ENCODE measurements around the gene KRT36.

Gene KRT36

DNA sequence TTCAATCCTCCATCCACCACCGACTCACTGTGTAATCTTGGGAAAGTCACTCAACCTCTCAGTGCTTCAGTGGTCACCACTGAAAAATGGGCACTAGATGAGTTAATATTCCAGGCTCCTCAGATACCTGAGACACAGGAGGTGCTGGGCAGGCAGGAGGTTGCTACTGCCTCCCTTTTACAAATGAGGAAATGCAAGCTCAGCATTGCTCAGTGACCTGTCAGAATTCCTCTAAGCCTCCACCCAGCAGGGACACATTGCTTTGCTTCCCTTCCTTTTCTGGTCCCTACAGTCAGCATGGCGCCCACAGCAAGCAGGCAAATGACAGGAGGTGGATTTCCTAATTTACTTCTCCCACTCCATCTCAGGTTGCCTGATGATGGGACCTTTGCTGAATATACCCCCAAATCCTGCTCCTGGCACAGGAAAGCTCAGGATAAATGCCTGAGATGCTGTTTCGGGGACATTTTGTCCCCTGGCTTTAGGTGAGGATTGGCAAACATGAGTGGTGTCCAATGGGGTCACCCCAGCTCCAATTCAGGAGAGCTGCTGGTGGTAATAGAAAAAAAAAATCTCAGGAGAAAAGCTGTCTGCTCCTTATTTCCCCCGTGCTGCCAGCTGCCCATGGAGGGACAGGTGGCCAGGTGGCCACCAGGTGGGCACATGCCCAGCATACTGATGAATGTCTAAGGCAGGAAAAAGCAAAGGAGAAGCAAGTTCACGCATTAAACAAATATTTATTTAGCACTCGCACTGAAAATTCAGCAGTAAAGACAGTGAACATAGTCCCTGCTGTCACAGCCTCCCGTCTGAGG, 20.7 kb upstream of the KRT36 start:
- H3K4me3 ChIP-seq (ENCODE audit: low read length), result no peak overlapping the region
- peak; percentile 80 for DNase-seq
- peak overlapping the region; percentile 6 for H3K4ac ChIP-seq (ENCODE audit: low read depth, low read length)
- H3K23ac ChIP-seq (ENCODE audit: low read length), result no peak overlapping the region
- H3K79me2 ChIP-seq (ENCODE audit: control insufficient read depth, insufficient read depth, low read length), result no peaks in the 10 kb centered on the region
- H2AK5ac ChIP-seq (ENCODE audit: low read length), result no peak overlapping the region
- H3K27me3 ChIP-seq (ENCODE audit: insufficient read depth, low read length, poor library complexity), result no peaks in the 10 kb centered on the region
- H3K4me1 ChIP-seq (ENCODE audit: control insufficient read depth, low read depth, low read length), result peaks cover 6% of the 10 kb centered on the region
- no peak overlapping the region for H4K8ac ChIP-seq (ENCODE audit: low read depth, low read length)
- H4K5ac ChIP-seq (ENCODE audit: low read length), result no peak overlapping the region
- no peak overlapping the region for H3K18ac ChIP-seq (ENCODE audit: low read length)
- H3K79me1 ChIP-seq (ENCODE audit: low read length), result no peaks in the 10 kb centered on the region
- H2BK5ac ChIP-seq (ENCODE audit: low read length), result no peak overlapping the region
- H2BK120ac ChIP-seq (ENCODE audit: low read depth, low read length), result no peak overlapping the region
- no peak overlapping the region for H3K4me2 ChIP-seq (ENCODE audit: low read length)
- H3K36me3 ChIP-seq (ENCODE audit: control insufficient read depth, insufficient read depth, low read length), result no peaks in the 10 kb centered on the region
- H2BK15ac ChIP-seq (replicated peaks; ENCODE audit: low read depth), result no peak overlapping the region
- no peak overlapping the region for H3K27ac ChIP-seq (ENCODE audit: low read depth, low read length)
- H3K9ac ChIP-seq (ENCODE audit: low read length), result no peak overlapping the region
- no CpG with 5 or more reads among the region's 7 CpGs for WGBS (ENCODE audit: extremely low coverage, insufficient coverage, low lambda C conversion rate)
- H3K56ac ChIP-seq (ENCODE audit: low read length), result no peak overlapping the region

DNA sequence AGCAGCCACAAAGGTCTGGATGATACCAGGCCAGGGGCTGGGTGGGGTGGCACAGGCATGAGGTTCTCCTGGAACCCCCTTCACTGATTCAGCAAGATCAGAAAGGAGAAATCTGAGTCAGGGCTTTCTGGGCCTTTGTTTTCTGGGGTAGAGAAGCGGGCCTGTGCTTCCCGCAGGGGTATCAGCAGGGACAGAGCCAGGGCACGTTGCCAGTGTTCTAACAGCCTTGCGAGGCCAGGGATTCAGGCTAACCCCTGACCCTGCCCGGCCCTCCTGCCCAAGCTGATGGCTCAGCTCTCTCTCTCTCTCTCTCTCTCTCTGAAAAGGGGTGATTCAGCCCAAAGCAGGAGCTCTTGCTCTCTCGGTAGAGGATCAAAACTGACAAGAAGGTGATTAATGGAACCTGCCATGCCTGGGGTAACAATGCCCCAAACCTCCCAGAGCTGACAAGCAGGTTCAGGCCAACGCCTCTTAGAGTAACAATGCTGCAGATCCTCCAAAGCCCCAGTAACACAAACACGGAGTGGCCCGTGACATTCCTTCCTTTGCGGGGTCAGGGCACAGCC, 17.7 kb upstream of the KRT36 start:
- no peaks in the 10 kb centered on the region for H3K36me3 ChIP-seq (ENCODE audit: control insufficient read depth, insufficient read depth, low read length)
- H2BK120ac ChIP-seq (ENCODE audit: low read depth, low read length), result no peak overlapping the region
- no peaks in the 10 kb centered on the region for H3K27me3 ChIP-seq (ENCODE audit: insufficient read depth, low read length, poor library complexity)
- no peak overlapping the region for H3K23ac ChIP-seq (ENCODE audit: low read length)
- no CpG with 5 or more reads among the region's 10 CpGs for WGBS (ENCODE audit: extremely low coverage, insufficient coverage, low lambda C conversion rate)
- H3K4ac ChIP-seq (ENCODE audit: low read depth, low read length), result no peak overlapping the region
- DNase-seq, result no peak
- H3K79me2 ChIP-seq (ENCODE audit: control insufficient read depth, insufficient read depth, low read length), result no peaks in the 10 kb centered on the region
- no peak overlapping the region for H3K9ac ChIP-seq (ENCODE audit: low read length)
- no peak overlapping the region for H3K27ac ChIP-seq (ENCODE audit: low read depth, low read length)
- peaks cover 6% of the 10 kb centered on the region for H3K4me1 ChIP-seq (ENCODE audit: control insufficient read depth, low read depth, low read length)
- no peak overlapping the region for H3K56ac ChIP-seq (ENCODE audit: low read length)
- no peak overlapping the region for H3K4me2 ChIP-seq (ENCODE audit: low read length)
- no peak overlapping the region for H2BK5ac ChIP-seq (ENCODE audit: low read length)
- no peak overlapping the region for H4K8ac ChIP-seq (ENCODE audit: low read depth, low read length)
- H2BK15ac ChIP-seq (replicated peaks; ENCODE audit: low read depth), result no peak overlapping the region
- no peak overlapping the region for H4K5ac ChIP-seq (ENCODE audit: low read length)
- H3K4me3 ChIP-seq (ENCODE audit: low read length), result no peak overlapping the region
- H2AK5ac ChIP-seq (ENCODE audit: low read length), result no peak overlapping the region
- H3K79me1 ChIP-seq (ENCODE audit: low read length), result no peaks in the 10 kb centered on the region
- H3K18ac ChIP-seq (ENCODE audit: low read length), result no peak overlapping the region

DNA sequence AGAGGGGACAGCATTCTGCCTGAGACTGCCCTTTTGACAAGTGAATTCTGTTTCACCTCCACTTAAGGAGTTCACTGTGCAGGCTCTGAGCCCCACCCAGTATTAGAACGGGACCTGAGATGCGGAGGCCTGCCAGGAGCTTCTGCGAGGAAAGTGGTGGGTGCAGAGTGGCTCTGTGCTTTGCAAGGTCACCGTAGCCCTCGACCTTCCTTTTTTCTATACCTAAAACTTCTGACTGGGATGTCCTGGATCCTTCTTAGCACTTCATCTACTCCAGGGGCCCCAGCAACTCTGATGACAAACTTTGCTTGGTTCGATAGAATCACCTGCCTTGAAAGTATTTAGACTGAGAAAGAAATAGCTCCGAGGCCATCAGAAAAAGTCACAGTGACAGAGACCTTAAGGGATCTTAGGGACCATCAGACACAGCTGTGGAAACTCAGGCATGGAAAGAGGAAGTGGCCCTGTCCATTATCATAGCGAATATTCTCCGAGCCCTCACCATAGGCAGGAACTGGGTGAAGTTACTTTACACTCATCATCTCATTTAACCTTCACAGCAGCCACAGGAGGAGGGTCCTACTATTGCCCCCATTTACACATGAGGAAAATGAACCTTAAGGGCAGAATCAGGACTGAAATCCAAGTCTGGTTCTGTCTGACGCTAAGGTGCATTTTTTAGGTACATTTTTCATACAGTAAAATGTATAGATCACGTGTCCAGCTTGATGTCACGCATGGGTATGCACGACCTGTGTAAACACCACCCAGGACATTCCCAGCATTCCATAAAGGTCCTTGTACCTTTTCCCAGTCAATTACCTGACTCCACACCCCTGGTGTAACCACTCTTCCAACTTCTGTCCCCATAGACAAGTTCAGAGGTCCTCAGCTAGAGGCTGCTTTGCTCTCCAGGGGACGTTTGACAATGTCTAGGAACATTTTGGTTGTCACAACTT, 16.4 kb upstream of the KRT36 start:
- Histone ChIP-seq H3K9ac (ENCODE audit: low read length) (no peak overlapping the region), H3K4me3 (ENCODE audit: low read length) (no peak overlapping the region), H3K56ac (ENCODE audit: low read length) (no peak overlapping the region), H2BK15ac (replicated peaks; ENCODE audit: low read depth) (no peak overlapping the region), H2BK120ac (ENCODE audit: low read depth, low read length) (no peak overlapping the region), H3K4me1 (ENCODE audit: control insufficient read depth, low read depth, low read length) (peaks cover 6% of the 10 kb centered on the region), H2AK5ac (ENCODE audit: low read length) (no peak overlapping the region), H3K18ac (ENCODE audit: low read length) (no peak overlapping the region), H3K4me2 (ENCODE audit: low read length) (no peak overlapping the region), H4K8ac (ENCODE audit: low read depth, low read length) (no peak overlapping the region), H3K27me3 (ENCODE audit: insufficient read depth, low read length, poor library complexity) (no peaks in the 10 kb centered on the region), H3K23ac (ENCODE audit: low read length) (no peak overlapping the region), H3K36me3 (ENCODE audit: control insufficient read depth, insufficient read depth, low read length) (no peaks in the 10 kb centered on the region), H2BK5ac (ENCODE audit: low read length) (no peak overlapping the region), H4K5ac (ENCODE audit: low read length) (no peak overlapping the region), H3K27ac (ENCODE audit: low read depth, low read length) (no peak overlapping the region), H3K79me1 (ENCODE audit: low read length) (no peaks in the 10 kb centered on the region), H3K79me2 (ENCODE audit: control insufficient read depth, insufficient read depth, low read length) (no peaks in the 10 kb centered on the region), H3K4ac (ENCODE audit: low read depth, low read length) (no peak overlapping the region)
- DNase-seq, result no peak
- no CpG with 5 or more reads among the region's 14 CpGs for WGBS (ENCODE audit: extremely low coverage, insufficient coverage, low lambda C conversion rate)

DNA sequence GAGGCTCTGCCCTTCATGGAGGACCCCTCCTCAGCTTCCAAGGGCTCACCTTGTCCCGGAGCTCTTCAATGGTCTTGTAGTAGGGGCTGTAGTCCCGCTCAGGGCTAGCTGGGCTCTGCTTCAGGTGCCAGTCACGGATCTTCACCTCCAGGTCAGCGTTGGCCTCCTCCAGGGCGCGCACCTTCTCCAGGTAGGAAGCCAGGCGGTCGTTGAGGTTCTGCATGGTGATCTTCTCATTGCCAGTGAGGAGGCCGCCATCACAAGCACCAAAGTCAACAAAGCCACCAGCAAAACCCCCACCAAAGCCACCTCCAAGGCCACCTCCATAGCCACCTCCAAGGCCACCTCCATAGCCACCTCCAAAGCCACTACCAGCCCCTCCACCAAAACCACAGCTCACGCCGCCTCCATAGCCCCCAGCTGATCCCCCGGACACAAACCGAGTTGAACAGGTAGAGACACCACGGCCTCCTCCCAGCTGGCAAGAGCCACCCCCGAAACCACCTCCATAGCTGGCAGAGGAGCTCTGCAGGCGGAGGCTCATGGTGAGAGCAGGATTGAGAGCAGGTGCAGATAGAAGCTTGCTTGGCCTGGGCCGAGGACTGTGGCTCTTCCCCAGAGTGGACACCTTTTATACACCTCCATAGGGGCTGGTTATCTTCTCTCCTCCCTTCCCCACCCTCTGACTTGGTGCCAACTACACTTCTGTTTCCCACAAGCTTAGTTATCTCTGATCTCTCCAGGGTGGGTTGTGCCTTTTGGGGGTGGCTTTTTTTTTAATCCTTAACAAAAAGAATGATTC, 15.5 kb upstream of the KRT36 start, which contains the start of gene KRT13:
Gene KRT13, minus strand, starts transcription at position 606 of the 802 bp plus-strand sequence. Its CDS starts 62 bp downstream, at position 544.
- Histone ChIP-seq H3K79me1 (ENCODE audit: low read length) (no peaks in the 10 kb centered on the region), H3K4me1 (ENCODE audit: control insufficient read depth, low read depth, low read length) (peaks cover 8% of the 10 kb centered on the region), H3K4me2 (ENCODE audit: low read length) (no peak within 1 kb of the TSS), H3K18ac (ENCODE audit: low read length) (no peak within 1 kb of the TSS), H2AK5ac (ENCODE audit: low read length) (no peak within 1 kb of the TSS), H2BK5ac (ENCODE audit: low read length) (no peak within 1 kb of the TSS), H2BK120ac (ENCODE audit: low read depth, low read length) (no peak within 1 kb of the TSS), H3K36me3 (ENCODE audit: control insufficient read depth, insufficient read depth, low read length) (no peaks in the 10 kb centered on the region), H3K4me3 (ENCODE audit: low read length) (no peak within 1 kb of the TSS), H4K5ac (ENCODE audit: low read length) (no peak within 1 kb of the TSS), H2BK15ac (replicated peaks; ENCODE audit: low read depth) (no peak within 1 kb of the TSS), H4K8ac (ENCODE audit: low read depth, low read length) (no peak within 1 kb of the TSS), H3K27ac (ENCODE audit: low read depth, low read length) (no peak within 1 kb of the TSS), H3K23ac (ENCODE audit: low read length) (no peak within 1 kb of the TSS), H3K79me2 (ENCODE audit: control insufficient read depth, insufficient read depth, low read length) (no peaks in the 10 kb centered on the region), H3K56ac (ENCODE audit: low read length) (no peak within 1 kb of the TSS), H3K4ac (ENCODE audit: low read depth, low read length) (no peak within 1 kb of the TSS), H3K27me3 (ENCODE audit: insufficient read depth, low read length, poor library complexity) (no peaks in the 10 kb centered on the region), H3K9ac (ENCODE audit: low read length) (no peak within 1 kb of the TSS)
- DNase-seq, result no peak
- no CpG with 5 or more reads among the region's 17 CpGs for WGBS (ENCODE audit: extremely low coverage, insufficient coverage, low lambda C conversion rate)

DNA sequence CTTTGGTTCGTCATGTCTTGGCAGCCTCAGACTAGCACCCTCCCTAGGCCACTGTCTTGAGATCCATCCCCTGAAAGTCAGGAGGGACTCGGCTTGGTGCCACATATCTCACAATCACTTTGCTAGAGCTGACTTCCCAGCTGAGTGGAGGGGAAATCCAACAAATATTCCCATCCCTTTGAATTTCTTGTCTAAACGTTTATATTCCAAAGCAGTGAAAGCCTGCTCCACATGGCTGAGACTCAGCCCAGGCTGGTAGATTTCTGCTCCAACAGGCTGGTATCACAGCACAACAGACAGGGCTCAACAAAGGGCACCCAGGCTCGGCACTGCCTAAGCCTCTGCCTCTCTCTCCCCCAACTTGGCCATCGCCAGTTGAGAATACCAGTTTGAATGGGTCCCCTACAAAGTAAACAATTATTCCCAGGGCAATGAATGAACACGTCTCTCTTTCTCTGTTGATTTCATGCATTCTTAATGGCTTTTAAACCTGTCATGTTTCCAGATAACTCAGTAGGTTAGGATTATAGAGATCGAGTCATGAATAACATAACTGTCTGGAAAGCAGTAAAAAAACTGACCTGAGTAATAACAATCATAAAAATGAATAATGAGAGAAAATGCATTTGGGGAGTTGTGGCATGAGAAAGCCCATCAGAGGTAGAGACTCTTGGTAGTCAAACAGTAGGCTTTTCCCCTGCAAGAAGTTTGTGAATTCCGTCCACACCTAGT, 14.7 kb upstream of the KRT36 start:
- Histone ChIP-seq H3K18ac (ENCODE audit: low read length) (no peak overlapping the region), H3K56ac (ENCODE audit: low read length) (no peak overlapping the region), H3K27ac (ENCODE audit: low read depth, low read length) (no peak overlapping the region), H3K23ac (ENCODE audit: low read length) (no peak overlapping the region), H3K79me1 (ENCODE audit: low read length) (no peaks in the 10 kb centered on the region), H2BK5ac (ENCODE audit: low read length) (no peak overlapping the region), H4K5ac (ENCODE audit: low read length) (no peak overlapping the region), H4K8ac (ENCODE audit: low read depth, low read length) (no peak overlapping the region), H3K4me1 (ENCODE audit: control insufficient read depth, low read depth, low read length) (peaks cover 8% of the 10 kb centered on the region), H3K36me3 (ENCODE audit: control insufficient read depth, insufficient read depth, low read length) (no peaks in the 10 kb centered on the region), H2AK5ac (ENCODE audit: low read length) (no peak overlapping the region), H3K79me2 (ENCODE audit: control insufficient read depth, insufficient read depth, low read length) (no peaks in the 10 kb centered on the region), H2BK15ac (replicated peaks; ENCODE audit: low read depth) (no peak overlapping the region), H2BK120ac (ENCODE audit: low read depth, low read length) (no peak overlapping the region), H3K9ac (ENCODE audit: low read length) (no peak overlapping the region), H3K4me2 (ENCODE audit: low read length) (no peak overlapping the region), H3K27me3 (ENCODE audit: insufficient read depth, low read length, poor library complexity) (no peaks in the 10 kb centered on the region), H3K4me3 (ENCODE audit: low read length) (no peak overlapping the region), H3K4ac (ENCODE audit: low read depth, low read length) (no peak overlapping the region)
- no peak for DNase-seq
- WGBS (ENCODE audit: extremely low coverage, insufficient coverage, low lambda C conversion rate), result no CpG with 5 or more reads among the region's 8 CpGs
